GM18867 (cell line): ENCODE measurements around the gene THAP11.
A peak's percentile ranks its signal among the peaks of the same experiment; 100 is the strongest.

ENCODE experiments used
- ATAC-seq: cut with Tn5 transposase; IDR thresholded peaks from one replicate; pipeline ENCODE4 v1.9.1; 2021; ENCODE audit warnings: mild to moderate bottlenecking, moderate library complexity; ENCODE audit not compliant: unreplicated experiment

Gene THAP11

DNA sequence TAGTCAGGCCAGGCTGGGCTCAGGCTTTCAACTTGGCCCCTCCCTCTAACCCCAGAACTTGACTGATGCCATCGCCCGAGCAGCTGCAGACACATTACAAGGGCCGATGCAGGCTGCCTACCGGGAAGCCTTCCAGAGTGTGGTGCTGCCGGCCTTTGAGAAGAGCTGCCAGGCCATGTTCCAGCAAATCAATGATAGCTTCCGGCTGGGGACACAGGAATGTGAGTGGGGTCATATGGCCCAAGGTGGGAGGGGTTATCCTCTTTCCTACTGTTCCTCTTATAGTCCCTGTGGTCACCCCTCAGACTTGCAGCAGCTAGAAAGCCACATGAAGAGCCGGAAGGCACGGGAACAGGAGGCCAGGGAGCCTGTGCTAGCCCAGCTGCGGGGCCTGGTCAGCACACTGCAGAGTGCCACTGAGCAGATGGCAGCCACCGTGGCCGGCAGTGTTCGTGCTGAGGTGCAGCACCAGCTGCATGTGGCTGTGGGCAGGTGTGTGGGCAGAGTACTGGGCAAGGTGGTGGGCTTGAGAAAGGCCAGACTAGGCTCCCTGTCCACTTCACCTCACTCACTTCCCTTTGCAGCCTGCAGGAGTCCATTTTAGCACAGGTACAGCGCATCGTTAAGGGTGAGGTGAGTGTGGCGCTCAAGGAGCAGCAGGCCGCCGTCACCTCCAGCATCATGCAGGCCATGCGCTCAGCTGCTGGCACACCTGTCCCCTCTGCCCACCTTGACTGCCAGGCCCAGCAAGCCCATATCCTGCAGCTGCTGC, 40.4 kb downstream of the THAP11 start:
- ATAC-seq, result no peak

DNA sequence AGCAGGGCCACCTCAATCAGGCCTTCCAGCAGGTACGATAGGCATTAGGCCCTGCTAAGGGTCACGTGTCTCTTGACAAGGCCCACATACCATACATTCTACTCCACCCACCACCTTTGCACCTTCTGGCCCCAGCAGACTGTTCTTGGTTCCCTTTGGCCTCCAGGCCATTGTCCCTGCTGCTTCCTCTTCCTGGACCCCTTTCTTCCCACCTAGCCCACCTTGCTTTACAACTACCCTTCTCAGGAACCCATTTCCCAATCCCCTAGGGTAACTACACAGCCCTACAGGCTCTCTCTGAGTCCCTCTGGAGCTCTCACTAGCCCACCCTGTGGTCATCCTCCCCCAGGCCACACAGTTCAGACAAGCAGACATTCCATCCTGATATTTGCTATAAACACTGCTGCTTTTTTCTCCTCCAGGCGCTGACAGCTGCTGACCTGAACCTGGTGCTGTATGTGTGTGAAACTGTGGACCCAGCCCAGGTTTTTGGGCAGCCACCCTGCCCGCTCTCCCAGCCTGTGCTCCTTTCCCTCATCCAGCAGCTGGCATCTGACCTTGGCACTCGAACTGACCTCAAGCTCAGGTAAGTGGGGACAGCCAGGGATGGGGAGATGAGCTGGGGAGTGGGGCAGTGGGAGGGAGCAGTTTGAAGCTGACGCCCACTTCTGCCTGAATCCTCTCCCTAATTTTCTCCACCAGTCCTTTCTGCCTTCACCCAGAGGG, 41.2 kb downstream of the THAP11 start:
- ATAC-seq, result no peak

DNA sequence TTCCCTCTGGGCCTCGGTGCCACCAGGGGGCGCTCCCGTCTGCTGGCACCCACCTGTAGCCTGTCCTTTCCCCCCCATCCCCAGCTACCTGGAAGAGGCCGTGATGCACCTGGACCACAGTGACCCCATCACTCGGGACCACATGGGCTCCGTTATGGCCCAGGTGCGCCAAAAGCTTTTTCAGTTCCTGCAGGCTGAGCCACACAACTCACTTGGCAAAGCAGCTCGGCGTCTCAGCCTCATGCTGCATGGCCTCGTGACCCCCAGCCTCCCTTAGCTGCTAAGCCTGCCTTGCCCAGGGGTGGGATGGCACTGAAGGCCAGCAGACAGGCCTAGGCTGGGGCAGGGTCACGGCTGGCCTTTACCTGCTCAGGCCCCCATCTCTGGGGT, 41.7 kb downstream of the THAP11 start:
- ATAC-seq, result no peak

DNA sequence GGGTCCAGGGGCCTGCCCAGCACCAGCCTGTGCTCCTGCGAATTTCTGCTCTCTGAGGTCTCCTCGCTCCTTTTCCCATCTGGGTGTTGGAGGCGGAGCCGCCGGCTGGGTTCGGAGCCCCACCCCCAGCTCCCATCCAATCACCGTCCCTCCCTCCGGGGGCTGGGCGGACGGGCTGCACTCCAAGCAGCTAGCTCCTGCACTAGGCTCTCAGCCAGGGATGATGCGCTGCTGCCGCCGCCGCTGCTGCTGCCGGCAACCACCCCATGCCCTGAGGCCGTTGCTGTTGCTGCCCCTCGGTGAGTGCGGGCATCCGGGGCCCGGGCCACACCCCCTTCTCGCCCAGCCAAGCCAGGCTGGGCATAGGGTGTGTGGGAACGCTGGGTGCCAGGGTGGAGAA, 42.6 kb downstream of the THAP11 start, which contains the start of gene NRN1L:
TSS of gene NRN1L (plus strand) at position 202 of the 400 bp plus-strand sequence. CDS start at position 221, 19 bp downstream.
- no peak for ATAC-seq

DNA sequence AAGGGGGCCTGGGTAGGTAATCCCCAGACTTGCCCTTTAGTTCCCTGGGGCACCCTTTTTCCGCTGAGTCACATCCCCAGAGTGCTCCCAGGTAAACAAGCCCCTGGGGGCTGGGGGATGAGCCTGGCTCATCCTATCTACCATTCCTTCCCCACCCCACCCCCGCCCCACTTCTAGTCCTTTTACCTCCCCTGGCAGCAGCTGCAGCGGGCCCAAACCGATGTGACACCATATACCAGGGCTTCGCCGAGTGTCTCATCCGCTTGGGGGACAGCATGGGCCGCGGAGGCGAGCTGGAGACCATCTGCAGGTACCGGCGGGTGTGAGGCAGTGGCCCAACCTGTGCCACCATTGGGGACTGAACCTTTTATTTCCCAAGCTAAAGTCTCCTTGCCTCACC, 43.4 kb downstream of the THAP11 start:
- no peak for ATAC-seq

DNA sequence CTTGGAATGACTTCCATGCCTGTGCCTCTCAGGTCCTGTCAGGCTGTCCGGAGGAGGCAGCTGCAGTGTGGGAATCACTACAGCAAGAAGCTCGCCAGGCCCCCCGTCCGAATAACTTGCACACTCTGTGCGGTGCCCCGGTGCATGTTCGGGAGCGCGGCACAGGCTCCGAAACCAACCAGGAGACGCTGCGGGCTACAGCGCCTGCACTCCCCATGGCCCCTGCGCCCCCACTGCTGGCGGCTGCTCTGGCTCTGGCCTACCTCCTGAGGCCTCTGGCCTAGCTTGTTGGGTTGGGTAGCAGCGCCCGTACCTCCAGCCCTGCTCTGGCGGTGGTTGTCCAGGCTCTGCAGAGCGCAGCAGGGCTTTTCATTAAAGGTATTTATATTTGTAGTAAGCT, 43.9 kb downstream of the THAP11 start:
- ATAC-seq, result no peak

DNA sequence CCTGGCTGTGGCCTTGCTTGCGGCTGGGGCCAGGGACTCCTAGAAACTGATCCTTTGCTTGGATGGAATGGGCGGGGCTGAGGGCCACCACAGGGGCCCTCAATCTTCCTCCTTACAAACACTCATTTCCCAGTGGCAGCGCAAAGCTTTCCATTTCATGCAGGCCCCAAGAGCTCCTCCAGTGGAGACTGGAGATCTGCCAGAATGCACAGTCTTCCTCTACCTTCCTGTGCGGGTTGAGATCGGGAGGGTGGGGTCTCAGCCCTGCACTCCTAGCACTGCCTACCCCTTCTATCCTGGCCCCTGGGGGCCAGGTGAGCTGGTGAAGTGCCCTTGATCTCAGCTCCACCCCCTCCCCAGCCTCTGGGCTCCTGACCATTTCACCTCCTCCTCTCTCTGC, 44.3 kb downstream of the THAP11 start:
- ATAC-seq, result no peak

DNA sequence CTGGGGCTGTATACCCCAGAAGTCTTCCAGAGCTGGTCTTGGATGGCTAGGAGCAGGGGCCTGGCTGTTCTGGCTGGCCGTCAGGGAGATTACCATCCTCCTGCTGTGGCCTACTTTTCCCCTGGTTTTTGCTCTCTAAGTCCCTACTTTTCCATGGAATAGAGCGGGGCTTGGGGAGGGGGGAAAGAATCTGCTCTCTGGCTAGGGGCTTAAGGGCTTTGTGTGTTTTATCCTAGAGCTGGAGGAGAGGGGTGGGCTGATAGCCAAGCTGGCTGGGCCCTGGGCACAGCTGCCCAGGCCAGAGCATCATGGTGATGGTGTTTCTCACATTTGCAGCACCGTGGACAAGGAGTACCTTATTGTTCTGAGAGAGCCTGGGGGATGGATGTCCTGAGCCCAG, 46.2 kb downstream of the THAP11 start:
- no peak for ATAC-seq

DNA sequence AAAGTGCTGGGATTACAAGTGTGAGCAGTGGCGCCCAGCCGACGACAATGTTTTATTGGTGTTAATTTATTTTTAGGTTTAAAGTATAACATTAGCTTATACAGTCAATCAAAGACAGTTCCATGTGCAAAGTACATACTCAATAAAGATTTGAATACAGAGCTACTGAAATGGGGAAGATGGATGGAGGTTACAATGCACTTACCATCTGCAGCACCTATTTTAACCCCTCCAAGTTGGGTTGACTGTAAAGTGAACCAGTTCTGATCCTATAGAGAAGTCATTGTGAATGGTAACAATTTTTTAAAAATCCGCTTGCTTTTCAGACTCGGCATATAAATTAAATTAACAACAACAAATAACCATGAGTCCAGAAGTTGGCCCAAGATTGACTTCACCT, 50.3 kb downstream of the THAP11 start:
- no peak for ATAC-seq

DNA sequence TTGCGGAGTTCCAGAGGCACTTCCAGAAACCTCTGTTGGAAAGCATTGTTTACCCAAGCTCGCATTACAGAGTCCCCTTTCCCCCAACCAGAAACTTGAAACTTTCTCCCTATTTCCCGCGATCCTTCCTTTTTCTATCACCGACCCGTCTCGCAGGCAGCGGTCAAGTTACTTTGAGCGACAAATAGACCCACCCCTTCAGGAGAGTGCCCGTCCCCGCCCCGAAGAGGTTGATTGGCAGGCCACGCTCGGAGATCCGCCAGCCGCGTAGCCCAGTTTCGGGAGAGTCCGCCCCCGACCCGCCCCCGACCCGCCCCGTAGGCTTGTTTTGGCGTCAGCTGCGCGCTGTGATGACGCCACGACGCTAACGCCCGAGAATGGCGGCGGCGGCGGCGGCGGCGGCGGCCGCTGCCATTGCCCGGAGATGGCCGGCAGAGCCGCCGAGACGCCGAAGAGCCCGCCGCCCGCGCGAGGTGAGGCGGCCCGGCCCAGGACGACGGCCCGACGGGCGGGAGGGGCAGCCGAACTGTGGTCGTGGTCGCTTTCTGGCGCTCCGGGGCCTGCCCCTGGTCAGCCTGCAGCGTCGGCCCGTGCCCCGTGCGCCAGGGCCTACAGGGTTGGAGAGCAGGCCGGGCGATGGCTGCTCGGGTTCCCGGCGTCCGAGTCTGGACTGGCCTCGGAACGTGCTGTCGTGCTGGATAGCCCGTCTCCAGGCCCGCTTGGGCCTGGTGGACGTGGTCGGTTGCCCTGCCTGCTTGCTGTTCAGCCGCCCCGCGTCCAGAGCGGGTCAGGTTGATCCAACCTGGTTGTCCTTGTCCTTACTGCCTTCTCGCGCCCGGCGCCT, 51.0 kb downstream of the THAP11 start, which contains the start of gene PSKH1:
TSS of gene PSKH1 (plus strand) at position 356 of the 844 bp plus-strand sequence. CDS start 15,496 bp downstream, outside the sequence.
- ATAC-seq, result peak; percentile 81
